SU-DHL-6 (cell line): ENCODE results near the gene AGXT.

Source experiments
- H2AFZ ChIP-seq: fragments of 200-600 bp; sonication (generic); 2 replicates; pipeline ENCODE4 v1.6.1; 2014; ENCODE audit warnings: low read depth, mild to moderate bottlenecking, moderate library complexity, mixed read lengths, antibody characterized with exemption, low read length; ENCODE audit not compliant: severe bottlenecking
- H3F3A ChIP-seq: fragments of 200-600 bp; shearing (Covaris generic); 2 replicates; pipeline ENCODE4 v1.6.0; 2016; ENCODE audit warnings: antibody characterized with exemption, mild to moderate bottlenecking; ENCODE audit not compliant: insufficient read depth
- H3K27ac ChIP-seq: fragments of 200-600 bp; sonication (generic); 2 replicates; pipeline ENCODE4 v1.5.1; 2016; ENCODE audit warnings: low read depth, mild to moderate bottlenecking, low read length, moderate library complexity, mixed read lengths
- H3K27me3 ChIP-seq: fragments of 200-600 bp; sonication (generic), shearing (Covaris generic); 2 replicates; pipeline ENCODE4 v1.6.0; 2014; ENCODE audit warnings: mild to moderate bottlenecking, low read length
- H3K36me3 ChIP-seq: fragments of 200-600 bp; sonication (generic); 2 replicates; pipeline ENCODE4 v1.6.1; 2014; ENCODE audit warnings: mild to moderate bottlenecking, low read length, mixed read lengths
- H3K4me2 ChIP-seq: fragments of 300-600, 200-600 bp; shearing (Covaris generic), sonication (generic); 2 replicates; pipeline ENCODE4 v1.6.0; 2014; ENCODE audit warnings: low read length, low read depth, mild to moderate bottlenecking; ENCODE audit not compliant: poor library complexity, severe bottlenecking
- H3K4me3 ChIP-seq: fragments of 200-600 bp; sonication (generic); 2 replicates; pipeline ENCODE4 v1.5.1; 2014; ENCODE audit warnings: antibody characterized with exemption, low read length, mild to moderate bottlenecking, mixed read lengths; ENCODE audit not compliant: insufficient read depth, poor library complexity, severe bottlenecking
- H3K79me2 ChIP-seq: fragments of 200-600 bp; sonication (generic); 2 replicates; pipeline ENCODE4 v1.6.1; 2014; ENCODE audit warnings: mild to moderate bottlenecking, low read length, moderate library complexity; ENCODE audit not compliant: insufficient read depth
- H3K9ac ChIP-seq: fragments of 200-600 bp; sonication (generic); 2 replicates; pipeline ENCODE4 v1.7.0; 2014; ENCODE audit warnings: mild to moderate bottlenecking, low read length
- H3K9me2 ChIP-seq: fragments of 200-600 bp; sonication (generic); replicated peaks from 2 replicates; pipeline ENCODE4 v1.6.1; 2014; ENCODE audit warnings: low read length; ENCODE audit not compliant: insufficient read depth
- H3K9me3 ChIP-seq: fragments of 200-600 bp; sonication (generic); 2 replicates; pipeline ENCODE4 v1.6.1; 2014; ENCODE audit warnings: low read length, mixed read lengths; ENCODE audit not compliant: insufficient read depth
- H4K20me1 ChIP-seq: fragments of 200-600 bp; sonication (generic); 2 replicates; pipeline ENCODE4 v1.6.1; 2014; ENCODE audit warnings: low read depth, mild to moderate bottlenecking, antibody characterized with exemption, low read length, moderate library complexity, mixed read lengths
- EZH2phosphoT487 ChIP-seq: fragments of 200-600 bp; sonication (generic), shearing (Covaris generic); conservative IDR thresholded peaks from 2 replicates; pipeline ENCODE4 v1.6.1; 2018; ENCODE audit warnings: mild to moderate bottlenecking, antibody characterized with exemption, low read length, moderate library complexity, mixed read lengths
- TF ChIP-seq, protein P1 (sequence below): fragments of 200-600 bp; sonication (generic); IDR thresholded peaks from one replicate; pipeline ENCODE4 v1.5.1; 2017; ENCODE audit warnings: antibody characterized with exemption, mild to moderate bottlenecking, low read length, moderate library complexity; ENCODE audit not compliant: insufficient read depth, poor library complexity, severe bottlenecking

Gene AGXT

GRCh38 chr2:240919161-240919781 lies 50.6 kb downstream of the AGXT start:
- Histone ChIP-seq H2AFZ (no peak overlapping the region), H3K27me3 (no peaks in the 10 kb centered on the region), H3K9me2 (no peaks in the 10 kb centered on the region), H4K20me1 (no peaks in the 10 kb centered on the region), H3K27ac (no peak overlapping the region), H3F3A (no peaks in the 10 kb centered on the region), H3K9me3 (no peaks in the 10 kb centered on the region), H3K9ac (no peak overlapping the region), H3K79me2 (no peaks in the 10 kb centered on the region), H3K36me3 (no peaks in the 10 kb centered on the region), H3K4me2 (no peak overlapping the region), H3K4me3 (no peak overlapping the region)
- TF ChIP-seq EZH2phosphoT487, result no peak
- TF ChIP-seq, protein P1, sequence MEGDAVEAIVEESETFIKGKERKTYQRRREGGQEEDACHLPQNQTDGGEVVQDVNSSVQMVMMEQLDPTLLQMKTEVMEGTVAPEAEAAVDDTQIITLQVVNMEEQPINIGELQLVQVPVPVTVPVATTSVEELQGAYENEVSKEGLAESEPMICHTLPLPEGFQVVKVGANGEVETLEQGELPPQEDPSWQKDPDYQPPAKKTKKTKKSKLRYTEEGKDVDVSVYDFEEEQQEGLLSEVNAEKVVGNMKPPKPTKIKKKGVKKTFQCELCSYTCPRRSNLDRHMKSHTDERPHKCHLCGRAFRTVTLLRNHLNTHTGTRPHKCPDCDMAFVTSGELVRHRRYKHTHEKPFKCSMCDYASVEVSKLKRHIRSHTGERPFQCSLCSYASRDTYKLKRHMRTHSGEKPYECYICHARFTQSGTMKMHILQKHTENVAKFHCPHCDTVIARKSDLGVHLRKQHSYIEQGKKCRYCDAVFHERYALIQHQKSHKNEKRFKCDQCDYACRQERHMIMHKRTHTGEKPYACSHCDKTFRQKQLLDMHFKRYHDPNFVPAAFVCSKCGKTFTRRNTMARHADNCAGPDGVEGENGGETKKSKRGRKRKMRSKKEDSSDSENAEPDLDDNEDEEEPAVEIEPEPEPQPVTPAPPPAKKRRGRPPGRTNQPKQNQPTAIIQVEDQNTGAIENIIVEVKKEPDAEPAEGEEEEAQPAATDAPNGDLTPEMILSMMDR, result no peak

DNA sequence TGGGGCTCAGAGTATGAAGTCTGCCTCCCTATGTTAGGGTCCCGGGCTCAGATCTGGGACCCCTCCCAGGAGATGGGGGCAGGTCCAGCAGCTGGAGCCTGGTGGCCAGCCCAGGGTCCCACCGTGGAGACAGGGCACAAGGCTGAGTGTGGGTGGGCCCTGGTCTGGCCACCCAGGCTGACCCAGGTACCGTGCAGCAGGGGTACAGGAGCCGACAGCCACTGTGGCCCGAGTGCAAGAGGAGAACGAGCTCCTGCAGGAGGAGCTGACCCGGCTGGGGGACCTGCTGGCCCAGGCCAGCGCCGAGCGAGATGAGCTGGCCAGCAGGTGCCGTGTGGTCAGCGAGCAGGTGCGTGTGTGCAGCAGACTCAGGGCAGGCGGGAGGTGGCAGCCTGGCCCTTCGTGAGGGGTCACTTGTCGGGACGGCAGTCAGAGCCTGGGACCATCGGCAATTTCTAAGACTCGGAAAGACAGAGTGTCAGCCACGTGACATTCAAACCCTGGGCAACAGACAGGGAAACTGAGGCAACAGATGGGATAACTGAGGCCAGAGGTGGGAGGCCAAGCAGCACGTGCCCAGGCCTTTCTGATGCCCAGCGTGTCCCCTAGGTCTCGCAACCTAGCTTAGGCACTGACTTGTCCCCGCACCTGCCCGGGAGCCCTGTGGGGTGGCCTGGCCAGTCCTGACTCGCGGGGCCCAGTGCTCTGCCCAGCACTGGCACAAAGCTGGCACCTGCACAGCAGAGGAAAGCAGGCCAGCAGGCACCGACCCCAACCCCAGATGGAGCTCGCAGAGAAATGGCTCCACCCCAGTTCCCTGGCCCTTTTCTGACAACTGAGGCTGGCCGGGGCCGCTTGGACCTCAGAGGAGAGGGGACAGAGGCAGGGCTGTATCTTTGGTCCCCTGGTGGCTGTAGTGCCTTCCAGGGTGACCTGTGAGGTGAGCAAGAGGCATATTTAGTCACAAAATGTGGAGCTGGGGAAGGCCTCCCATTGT lies 51.5 kb downstream of the AGXT start:
- Histone ChIP-seq H3K9me2 (no peaks in the 10 kb centered on the region), H4K20me1 (no peaks in the 10 kb centered on the region), H3K79me2 (no peaks in the 10 kb centered on the region), H2AFZ (no peak overlapping the region), H3F3A (no peaks in the 10 kb centered on the region), H3K36me3 (no peaks in the 10 kb centered on the region), H3K27me3 (no peaks in the 10 kb centered on the region), H3K4me3 (no peak overlapping the region), H3K4me2 (no peak overlapping the region), H3K9me3 (no peaks in the 10 kb centered on the region), H3K27ac (no peak overlapping the region), H3K9ac (no peak overlapping the region)
- no peak for TF ChIP-seq EZH2phosphoT487
- TF ChIP-seq, protein P1, result no peak

GRCh38 chr2:240920783-240921231 lies 52.2 kb downstream of the AGXT start:
- H3K9me2 ChIP-seq, result no peaks in the 10 kb centered on the region
- no peaks in the 10 kb centered on the region for H3K27me3 ChIP-seq
- H3K4me2 ChIP-seq, result no peak overlapping the region
- no peaks in the 10 kb centered on the region for H3K36me3 ChIP-seq
- no peaks in the 10 kb centered on the region for H3K79me2 ChIP-seq
- TF ChIP-seq, protein P1, result no peak
- TF ChIP-seq EZH2phosphoT487, result no peak
- no peak overlapping the region for H3K27ac ChIP-seq
- no peak overlapping the region for H3K9ac ChIP-seq
- H2AFZ ChIP-seq, result no peak overlapping the region
- no peaks in the 10 kb centered on the region for H3F3A ChIP-seq
- no peaks in the 10 kb centered on the region for H4K20me1 ChIP-seq
- H3K4me3 ChIP-seq, result no peak overlapping the region
- H3K9me3 ChIP-seq, result no peaks in the 10 kb centered on the region
